ENCODE data around the gene MLEC. TPM values are rescaled to one million over a fixed set of nuclear protein-coding genes. Genes with fewer than 3 reads are reported as not detected.

Gene MLEC
- total and polyA plus RNA-seq, 9 of the 15 experiments (the other 6 are each of a cell fraction or from before 2014, with no cell fraction given): 18.5 to 108 (median 57.8) TPM

- DNase-seq (ENCODE audit: extremely low read depth in 1 of 4, low spot score in 3 of 4) (no peak), ATAC-seq (no peak), FAIRE-seq (no peak)
- no peaks in the 10 kb centered on the region for H3K9me3 ChIP-seq (replicated peaks; ENCODE audit: control insufficient read depth, insufficient read depth, low read depth, low read length)
- TF ChIP-seq MIER1 (IDR thresholded peaks at IDR 0.05; ENCODE audit: low read depth): no peak
- no peak for TF ChIP-seq AFF1 (IDR thresholded peaks at IDR 0.05; ENCODE audit: low read depth in 1 of 2, partially characterized antibody in 2 of 2)
- TF ChIP-seq ZBTB43 (CRISPR knock-in tag; IDR thresholded peaks at IDR 0.05): no peak
- no peak for TF ChIP-seq DMBX1 (CRISPR knock-in tag; IDR thresholded peaks at IDR 0.05; ENCODE audit: borderline replicate concordance)
- no peak for TF ChIP-seq SAFB (IDR thresholded peaks at IDR 0.05; ENCODE audit: borderline replicate concordance, low read depth, low read length)
- TF ChIP-seq ZNF586 (CRISPR knock-in tag; conservative IDR thresholded peaks at IDR 0.05): no peak
- no peak for TF ChIP-seq HMG20B (CRISPR knock-in tag; IDR thresholded peaks at IDR 0.05)
- no peak for TF ChIP-seq ZNF140 (CRISPR knock-in tag; IDR thresholded peaks at IDR 0.05)
- TF ChIP-seq EWSR1 (IDR thresholded peaks at IDR 0.05; ENCODE audit: borderline replicate concordance, low read depth, partially characterized antibody): no peak
- no peak for TF ChIP-seq ZNF740 (CRISPR knock-in tag; IDR thresholded peaks at IDR 0.05)
- no peak for TF ChIP-seq ZNF740 (tag; IDR thresholded peaks at IDR 0.05)
- TF ChIP-seq DEAF1 (CRISPR knock-in tag; IDR thresholded peaks at IDR 0.05): no peak
- no peak for TF ChIP-seq KAT2B (IDR thresholded peaks at IDR 0.05; ENCODE audit: low read depth, low read length)
- TF ChIP-seq NFXL1 (CRISPR knock-in tag; IDR thresholded peaks at IDR 0.05): no peak
- H3K79me2 ChIP-seq (ENCODE audit: control insufficient read depth, insufficient read depth, low read length): peaks cover 45% of the 10 kb centered on the region
- no peak overlapping the region for H3K9ac ChIP-seq (ENCODE audit: insufficient read depth in 1 of 2, low read depth in 2 of 2, low read length in 2 of 2)
- H3K27ac ChIP-seq (ENCODE audit: extremely low read depth, low read depth, low read length): no peak overlapping the region
- ChIA-PET CTCF (ENCODE audit: low intra/inter-chr PET ratio) (no interaction called here), POLR2A (no interaction called here)
- no peak overlapping the region for H3K4me3 ChIP-seq
- H3K27me3 ChIP-seq (ENCODE audit: control insufficient read depth in 2 of 2, insufficient read depth in 2 of 2, low read length in 2 of 2): no peaks in the 10 kb centered on the region
- H2AFZ ChIP-seq (ENCODE audit: low read depth, low read length): no peak overlapping the region
- BruUV-seq (replicated peaks): no TSS peak
- no peaks in the 10 kb centered on the region for H3K9me1 ChIP-seq (ENCODE audit: control insufficient read depth, insufficient read depth, low read length)
- intact Hi-C loops (cut with micrococcal nuclease): no loop called here
- in situ Hi-C loops (cut with MboI): no loop called here
- no peak overlapping the region for H3K4me2 ChIP-seq (ENCODE audit: insufficient read depth, low read length)
- 95% methylated on average over 3 of the region's 4 CpGs for WGBS (ENCODE audit: insufficient coverage, low coverage, missing lambda C conversion rate)
- peaks cover 82% of the 10 kb centered on the region for H3K36me3 ChIP-seq (ENCODE audit: control insufficient read depth, insufficient read depth, low read length)
- H4K20me1 ChIP-seq (replicated peaks; ENCODE audit: control insufficient read depth, insufficient read depth, low read length): peaks cover 14% of the 10 kb centered on the region
- peaks cover 6 to 16% of the 10 kb centered on the region in 2 experiments; a peak in 2 of 5 replicates for H3K4me1 ChIP-seq (replicated peaks in 1 of 2; ENCODE audit: control insufficient read depth in 2 of 2, insufficient read depth in 2 of 2, low read length in 2 of 2)
Measured at GRCh38 chr12:120693848-120694247, 6.9 kb downstream of the MLEC start.
